Type B pancreatic cell (in vitro differentiated cells): ENCODE data around the gene GPX3. TPM values are rescaled to one million over a fixed set of nuclear protein-coding genes. Genes with fewer than 3 reads are reported as not detected.

ENCODE experiments used
- DNase-seq: peaks from one replicate; pipeline ENCODE4 v3.0.0; 2021; ENCODE audit warnings: mixed read lengths; ENCODE audit not compliant: unreplicated experiment; ENCODE audit errors: extremely low spot score
- H3K27ac Mint-ChIP-seq: 2 replicates; pipeline ENCODE4 v1.8.0; 2021; ENCODE audit warnings: mild to moderate bottlenecking, mixed read lengths
- H3K27me3 Mint-ChIP-seq: 2 replicates; pipeline ENCODE4 v1.8.0; 2021; ENCODE audit warnings: mixed read lengths
- H3K36me3 Mint-ChIP-seq: 2 replicates; pipeline ENCODE4 v1.8.0; 2021; ENCODE audit warnings: mixed read lengths
- H3K4me1 Mint-ChIP-seq: one replicate; pipeline ENCODE4 v1.8.0; 2021; ENCODE audit warnings: mixed read lengths; ENCODE audit not compliant: unreplicated experiment
- H3K4me3 Mint-ChIP-seq: 2 replicates; pipeline ENCODE4 v1.8.0; 2021; ENCODE audit warnings: mild to moderate bottlenecking, mixed read lengths
- H3K9me3 Mint-ChIP-seq: 2 replicates; pipeline ENCODE4 v1.8.0; 2021; ENCODE audit warnings: mixed read lengths
- total RNA-seq: library from RNA; stranded (reverse); gene quantifications from 2 replicates; pipeline ENCODE4 v1.2.1, GENCODE V29; 2021; ENCODE audit warnings: low replicate concordance
- TF ChIP-seq, protein P1 (sequence below): fragments of 200-600 bp; sonication (generic); conservative IDR thresholded peaks from 2 replicates; pipeline ENCODE4 v1.5.0; 2021; ENCODE audit warnings: antibody characterized with exemption, mild to moderate bottlenecking

Gene GPX3
- total RNA-seq, 1 donor from 2014 or later, result 18.4 TPM

- H3K36me3 Mint-ChIP-seq, result no peaks in the 10 kb centered on the region
- H3K9me3 Mint-ChIP-seq, result no peaks in the 10 kb centered on the region
- H3K4me3 Mint-ChIP-seq, result no peak overlapping the region
- H3K27me3 Mint-ChIP-seq, result peaks cover 3% of the 10 kb centered on the region
- H3K27ac Mint-ChIP-seq, result no peak overlapping the region
- DNase-seq, result no peak
- TF ChIP-seq, protein P1, sequence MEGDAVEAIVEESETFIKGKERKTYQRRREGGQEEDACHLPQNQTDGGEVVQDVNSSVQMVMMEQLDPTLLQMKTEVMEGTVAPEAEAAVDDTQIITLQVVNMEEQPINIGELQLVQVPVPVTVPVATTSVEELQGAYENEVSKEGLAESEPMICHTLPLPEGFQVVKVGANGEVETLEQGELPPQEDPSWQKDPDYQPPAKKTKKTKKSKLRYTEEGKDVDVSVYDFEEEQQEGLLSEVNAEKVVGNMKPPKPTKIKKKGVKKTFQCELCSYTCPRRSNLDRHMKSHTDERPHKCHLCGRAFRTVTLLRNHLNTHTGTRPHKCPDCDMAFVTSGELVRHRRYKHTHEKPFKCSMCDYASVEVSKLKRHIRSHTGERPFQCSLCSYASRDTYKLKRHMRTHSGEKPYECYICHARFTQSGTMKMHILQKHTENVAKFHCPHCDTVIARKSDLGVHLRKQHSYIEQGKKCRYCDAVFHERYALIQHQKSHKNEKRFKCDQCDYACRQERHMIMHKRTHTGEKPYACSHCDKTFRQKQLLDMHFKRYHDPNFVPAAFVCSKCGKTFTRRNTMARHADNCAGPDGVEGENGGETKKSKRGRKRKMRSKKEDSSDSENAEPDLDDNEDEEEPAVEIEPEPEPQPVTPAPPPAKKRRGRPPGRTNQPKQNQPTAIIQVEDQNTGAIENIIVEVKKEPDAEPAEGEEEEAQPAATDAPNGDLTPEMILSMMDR, result no peak
- H3K4me1 Mint-ChIP-seq, result peaks cover 12% of the 10 kb centered on the region
Measured at GRCh38 chr5:151002681-151003502, 17.5 kb upstream of the GPX3 start.

DNA sequence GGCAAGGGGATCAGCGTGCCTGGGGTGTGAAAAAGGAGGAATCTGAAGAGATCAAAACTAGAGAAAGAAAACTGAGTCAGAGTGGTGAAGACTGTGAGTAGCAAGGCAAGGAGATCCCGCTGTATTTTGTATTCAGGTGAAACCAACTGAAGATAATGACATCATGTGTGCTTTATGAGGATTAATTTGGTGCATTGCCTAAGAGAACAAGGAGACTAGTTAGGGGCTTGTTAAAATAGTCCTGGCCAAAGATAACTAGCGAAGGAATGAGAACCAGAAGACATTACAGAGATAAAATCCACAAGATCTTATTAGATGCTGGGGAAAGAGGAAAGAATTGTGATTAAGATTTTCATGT, 16.9 kb upstream of the GPX3 start:
- TF ChIP-seq, protein P1, result no peak
- no peaks in the 10 kb centered on the region for H3K9me3 Mint-ChIP-seq
- H3K4me3 Mint-ChIP-seq, result no peak overlapping the region
- H3K36me3 Mint-ChIP-seq, result no peaks in the 10 kb centered on the region
- peaks cover 3% of the 10 kb centered on the region for H3K27me3 Mint-ChIP-seq
- no peak for DNase-seq
- H3K27ac Mint-ChIP-seq, result no peak overlapping the region
- H3K4me1 Mint-ChIP-seq, result peaks cover 12% of the 10 kb centered on the region

GRCh38 chr5:151004499-151004898, 15.9 kb upstream of the GPX3 start:
- no peak for DNase-seq
- Mint-ChIP-seq H3K36me3 (no peaks in the 10 kb centered on the region), H3K27me3 (peaks cover 3% of the 10 kb centered on the region), H3K4me1 (peaks cover 12% of the 10 kb centered on the region), H3K27ac (no peak overlapping the region), H3K9me3 (no peaks in the 10 kb centered on the region), H3K4me3 (no peak overlapping the region)
- TF ChIP-seq, protein P1, result no peak

- no peak for DNase-seq
- no peaks in the 10 kb centered on the region for H3K9me3 Mint-ChIP-seq
- peak overlapping the region; percentile 24 for H3K27ac Mint-ChIP-seq
- H3K4me3 Mint-ChIP-seq, result no peak overlapping the region
- no peaks in the 10 kb centered on the region for H3K27me3 Mint-ChIP-seq
- TF ChIP-seq, protein P1, result no peak
- H3K36me3 Mint-ChIP-seq, result no peaks in the 10 kb centered on the region
- H3K4me1 Mint-ChIP-seq, result peaks cover 12% of the 10 kb centered on the region
Measured at GRCh38 chr5:151005187-151005949, 15.0 kb upstream of the GPX3 start.

GRCh38 chr5:151005950-151006576, 14.3 kb upstream of the GPX3 start:
- Mint-ChIP-seq H3K27ac (peak overlapping the region; percentile 24), H3K4me1 (peaks cover 12% of the 10 kb centered on the region), H3K4me3 (no peak overlapping the region), H3K36me3 (no peaks in the 10 kb centered on the region), H3K27me3 (no peaks in the 10 kb centered on the region), H3K9me3 (no peaks in the 10 kb centered on the region)
- DNase-seq, result no peak
- TF ChIP-seq, protein P1, result no peak
